NOMO-1 (cell line): ENCODE data around the gene PTPRO.
A peak's percentile ranks its signal among the peaks of the same experiment; 100 is the strongest.

ENCODE experiments used
- DNase-seq, 2 experiments: peaks; one replicate each; lab custom pipeline; 2025; ENCODE audit not compliant: unreplicated experiment in 2 of 2; lab: John Stamatoyannopoulos, UW

The PTPRO gene

GRCh38 chr12:15520844-15521243 lies 198.5 kb downstream of the PTPRO start:
- peak; percentile 24 to 94 for DNase-seq

DNA sequence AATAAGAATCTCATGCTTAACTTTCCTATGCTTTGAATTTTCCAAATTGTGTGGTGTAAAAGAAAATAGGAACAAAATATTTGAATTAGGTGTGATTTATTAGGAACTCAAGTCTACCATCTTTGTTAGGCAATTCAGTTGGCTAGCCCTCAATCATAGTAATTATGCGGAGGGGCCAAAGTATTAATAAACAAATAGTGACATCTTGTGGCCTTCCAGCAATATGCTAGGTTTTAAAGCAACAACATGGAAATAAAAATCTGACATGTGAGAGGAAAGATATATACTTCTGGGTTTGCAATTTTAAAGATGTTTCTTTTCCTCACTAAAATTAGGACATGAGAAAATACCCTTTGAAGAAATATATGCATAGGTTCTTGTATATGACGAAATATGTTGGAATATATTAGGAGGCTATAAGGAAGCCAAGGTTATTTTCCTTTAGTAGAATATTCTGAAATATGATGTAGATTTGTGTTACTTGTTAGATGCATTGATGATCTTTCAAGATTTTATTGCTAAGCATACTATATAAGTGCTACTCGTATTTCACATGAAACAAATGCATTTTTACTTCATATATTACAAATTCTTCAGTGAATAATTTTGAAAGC lies 200.4 kb downstream of the PTPRO start:
- DNase-seq = peak; percentile 57 to 79

DNA sequence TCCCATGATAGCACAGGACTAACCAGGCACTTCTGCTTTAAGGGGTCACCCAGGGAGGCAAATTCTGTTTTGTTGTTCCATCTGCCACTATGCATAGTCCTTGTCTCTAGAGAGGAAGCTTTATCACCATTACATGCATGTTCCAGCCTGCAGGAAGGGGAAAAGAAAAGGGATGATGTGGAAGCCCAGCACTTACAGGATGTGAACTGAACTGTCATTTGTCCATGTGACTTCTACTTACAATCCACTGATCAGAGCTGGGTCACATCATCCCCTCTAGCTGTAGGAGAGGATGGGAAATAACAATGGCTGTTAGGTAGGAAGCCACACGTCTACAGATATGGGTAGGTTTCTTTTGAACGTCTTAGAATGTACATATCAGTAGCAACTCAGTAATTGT lies 203.1 kb downstream of the PTPRO start:
- no peak for DNase-seq

DNA sequence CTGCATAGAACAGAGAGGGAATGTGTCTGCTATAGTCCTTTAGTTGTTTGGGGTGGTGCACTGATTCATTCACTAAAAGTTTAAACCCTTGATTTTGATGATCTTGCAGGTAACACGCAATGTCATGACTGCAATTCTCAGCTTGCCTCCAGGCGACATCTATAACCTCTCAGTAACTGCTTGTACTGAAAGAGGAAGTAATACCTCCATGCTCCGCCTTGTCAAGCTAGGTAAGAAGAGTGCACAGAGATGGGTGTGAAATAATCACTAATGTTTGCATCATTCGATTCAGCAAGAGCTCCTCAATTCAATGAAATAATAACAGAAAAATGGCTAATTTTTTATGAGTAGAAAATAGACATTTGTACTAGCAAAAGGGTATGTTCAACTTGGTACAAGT lies 203.7 kb downstream of the PTPRO start:
- peak; percentile 33 to 84 for DNase-seq

DNA sequence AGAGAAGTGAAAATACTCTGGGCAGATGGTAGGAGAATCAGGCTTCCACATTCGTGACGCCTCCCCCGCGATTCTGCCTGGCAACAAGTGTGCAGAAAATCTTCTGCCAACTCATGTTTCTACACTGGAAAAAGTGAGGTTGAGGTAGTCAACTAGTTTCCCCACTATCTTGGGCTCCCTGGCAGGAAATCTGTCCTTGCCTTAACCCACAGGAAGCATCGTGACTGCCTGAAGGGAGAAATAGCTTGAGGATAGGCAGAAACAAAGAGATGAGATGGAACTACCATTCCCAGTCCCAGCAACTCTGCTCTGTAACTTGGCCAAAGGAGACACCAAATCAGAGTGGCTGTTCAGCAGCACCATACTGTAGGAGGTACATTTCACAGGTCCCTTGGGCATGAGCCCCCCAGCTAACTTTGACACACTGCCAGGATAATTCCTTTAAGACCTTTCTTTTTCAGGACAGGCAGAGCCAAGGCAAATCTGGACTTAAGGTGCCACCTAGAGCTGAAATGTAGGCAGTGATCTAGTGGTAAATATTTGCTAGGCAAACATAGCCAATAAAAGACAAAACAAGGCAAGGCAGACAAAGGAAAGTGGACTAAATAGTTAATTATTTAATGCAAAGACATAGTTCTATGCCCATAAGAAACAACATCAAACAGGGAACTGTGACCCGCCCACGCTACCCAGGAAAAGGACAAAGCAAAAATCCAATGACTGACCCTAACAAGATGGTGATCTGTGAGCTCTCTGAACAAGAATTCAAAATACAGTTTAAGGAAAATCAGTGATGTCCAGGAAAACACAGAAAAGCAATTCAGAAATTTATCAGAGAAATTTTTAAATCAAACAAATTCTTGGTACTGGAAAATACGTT lies 205.1 kb downstream of the PTPRO start:
- DNase-seq = peak; percentile 16 to 43

DNA sequence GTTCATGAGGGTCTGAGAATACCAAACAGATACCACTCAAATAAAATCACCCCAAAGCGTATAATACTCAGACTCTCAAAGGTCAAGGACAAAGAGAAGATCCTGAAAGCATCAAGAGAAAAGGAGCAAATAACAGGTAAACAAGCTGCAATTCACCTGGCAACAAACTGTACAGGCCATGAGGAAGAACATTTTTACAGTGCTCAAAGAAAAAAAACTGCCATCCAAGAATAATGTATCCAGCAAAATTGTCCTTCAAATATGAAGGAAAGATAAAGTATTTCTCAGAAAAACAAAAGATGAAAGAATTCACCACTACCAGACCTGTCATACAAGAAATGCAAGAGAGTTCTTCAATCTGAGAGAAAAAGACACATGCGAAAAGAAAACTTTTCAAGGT lies 206.4 kb downstream of the PTPRO start:
- no peak for DNase-seq

DNA sequence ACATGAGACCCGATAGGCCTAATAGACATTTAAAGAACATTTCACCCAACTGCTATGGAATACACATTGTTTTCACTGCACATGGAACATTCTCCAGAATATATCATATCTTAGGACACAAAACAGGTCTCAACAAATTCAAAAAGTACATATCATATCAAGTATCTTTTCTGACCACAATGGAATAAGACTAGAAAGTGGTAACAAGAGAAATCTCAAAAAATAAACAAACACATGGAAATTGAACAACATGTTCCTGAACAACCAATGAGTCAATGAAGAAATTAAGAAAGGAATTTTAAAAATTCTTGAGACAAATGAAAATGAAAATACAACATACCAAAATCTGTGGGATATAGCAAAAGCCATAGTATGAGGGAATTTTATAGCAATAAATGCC lies 208.1 kb downstream of the PTPRO start:
- no peak for DNase-seq

- DNase-seq = peak; percentile 59
Measured at GRCh38 chr12:15532364-15532977, 210.2 kb downstream of the PTPRO start.

DNA sequence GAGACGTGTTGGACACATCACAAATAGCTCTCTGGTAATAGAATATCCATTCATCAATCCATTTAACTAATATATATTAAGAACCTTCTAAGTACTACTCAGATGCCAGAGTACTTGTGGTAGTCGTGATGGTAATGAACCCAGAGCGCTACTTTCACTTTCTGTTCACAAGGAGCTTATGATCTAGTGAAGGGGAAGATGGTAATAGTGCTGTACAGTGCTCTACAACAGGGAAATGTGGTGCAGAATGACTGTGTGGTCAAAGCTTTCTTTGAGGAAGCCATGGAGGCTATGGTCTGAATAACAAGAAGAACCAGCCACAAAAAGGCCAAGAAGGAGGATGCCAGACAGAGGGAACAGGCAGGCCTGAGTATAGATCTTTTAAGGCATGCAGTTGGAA lies 212.0 kb downstream of the PTPRO start:
- DNase-seq = peak; percentile 76 to 93

DNA sequence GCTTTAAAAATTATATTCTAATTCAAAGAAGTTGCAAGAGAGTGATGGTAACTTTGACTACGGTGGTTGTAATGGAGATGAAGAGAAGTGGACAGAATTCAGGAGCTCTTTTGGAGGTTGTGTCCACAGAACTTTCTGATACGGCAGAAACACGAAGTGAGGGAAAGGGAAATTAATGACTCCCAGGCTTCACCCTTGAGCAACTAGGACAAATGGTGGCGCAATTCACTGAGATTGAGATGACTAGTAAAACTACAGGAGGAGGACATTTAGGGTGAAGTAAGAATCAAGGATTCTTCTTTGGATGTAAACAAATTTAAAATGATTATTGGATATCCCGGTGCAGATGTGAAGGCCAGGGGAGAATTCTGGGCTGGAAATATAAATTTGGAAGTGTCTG lies 212.6 kb downstream of the PTPRO start:
- DNase-seq = peak; percentile 42 to 81

- peak in 1 of 2 experiments; percentile 18 for DNase-seq
Measured at GRCh38 chr12:15535352-15535781, 213.1 kb downstream of the PTPRO start.

GRCh38 chr12:15536446-15536845 lies 214.1 kb downstream of the PTPRO start:
- no peak for DNase-seq

- DNase-seq = no peak
Measured at GRCh38 chr12:15538881-15539280, 216.6 kb downstream of the PTPRO start.

DNA sequence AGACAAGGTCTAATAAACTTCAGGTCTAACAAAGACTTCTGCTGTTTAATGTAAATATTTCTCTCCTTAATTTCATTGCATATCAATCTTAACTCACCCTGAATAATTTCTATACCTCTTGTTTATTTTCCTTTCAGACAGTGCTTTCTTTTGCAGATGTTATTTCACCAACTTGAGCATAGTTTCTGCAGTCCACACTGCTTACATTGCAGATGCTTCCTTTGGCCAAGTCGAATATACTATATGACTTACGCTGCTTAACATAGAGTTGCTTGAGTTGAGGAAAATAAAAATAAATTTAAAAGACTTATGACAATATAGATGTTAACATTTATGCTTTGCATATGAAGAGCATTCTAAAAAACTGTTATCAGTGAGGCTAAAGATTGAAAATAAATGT lies 217.7 kb downstream of the PTPRO start:
- DNase-seq = no peak

GRCh38 chr12:15540469-15540872 lies 218.2 kb downstream of the PTPRO start:
- DNase-seq = no peak

GRCh38 chr12:15541996-15542631 lies 219.8 kb downstream of the PTPRO start:
- no peak for DNase-seq

DNA sequence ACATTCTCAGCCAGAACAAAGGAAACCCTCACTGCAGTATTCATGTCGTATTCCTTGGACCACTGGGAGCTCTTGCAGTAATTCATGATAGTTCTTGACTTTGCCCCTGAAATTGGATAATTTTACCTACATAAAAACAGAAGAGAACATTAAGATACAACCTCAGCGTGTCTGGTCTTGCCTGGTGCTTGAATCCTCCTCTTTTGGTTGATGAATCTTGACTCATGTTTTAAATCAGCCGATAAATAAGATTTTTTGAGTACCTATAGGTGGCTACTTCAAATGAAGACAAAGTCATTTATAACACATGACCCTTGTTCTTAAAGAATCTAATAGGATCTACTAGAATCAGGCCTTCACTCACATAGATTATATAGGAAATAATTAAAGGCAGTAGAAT lies 221.0 kb downstream of the PTPRO start:
- DNase-seq = no peak

DNA sequence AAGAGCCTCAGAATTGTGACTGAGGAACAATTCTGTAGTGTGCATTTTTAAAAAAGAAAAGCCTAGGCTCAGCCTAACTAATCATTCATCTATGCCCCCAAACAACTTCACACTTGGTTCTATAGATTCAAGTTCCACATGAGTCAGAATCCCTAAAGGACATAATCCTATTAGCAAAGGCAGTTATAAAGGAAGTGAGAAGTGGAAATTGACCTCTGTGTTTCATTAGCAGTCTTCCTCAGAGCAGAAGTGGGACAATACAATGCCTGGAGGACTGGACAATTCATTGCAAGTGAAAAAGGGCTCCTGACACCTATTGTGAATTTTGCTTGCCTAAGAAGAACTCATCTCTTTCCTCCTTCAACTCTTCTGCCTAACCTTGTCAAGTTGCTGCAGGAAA lies 222.3 kb downstream of the PTPRO start:
- DNase-seq = peak in 1 of 2 experiments; percentile 42

GRCh38 chr12:15545334-15545733 lies 223.0 kb downstream of the PTPRO start:
- DNase-seq = peak in 1 of 2 experiments; percentile 12

- peak; percentile 47 to 89 for DNase-seq
Measured at GRCh38 chr12:15546102-15546701, 223.9 kb downstream of the PTPRO start.

GRCh38 chr12:15547063-15547462 lies 224.8 kb downstream of the PTPRO start:
- no peak for DNase-seq
